ENCODE measurements around the gene PFKM.

The PFKM gene

DNA sequence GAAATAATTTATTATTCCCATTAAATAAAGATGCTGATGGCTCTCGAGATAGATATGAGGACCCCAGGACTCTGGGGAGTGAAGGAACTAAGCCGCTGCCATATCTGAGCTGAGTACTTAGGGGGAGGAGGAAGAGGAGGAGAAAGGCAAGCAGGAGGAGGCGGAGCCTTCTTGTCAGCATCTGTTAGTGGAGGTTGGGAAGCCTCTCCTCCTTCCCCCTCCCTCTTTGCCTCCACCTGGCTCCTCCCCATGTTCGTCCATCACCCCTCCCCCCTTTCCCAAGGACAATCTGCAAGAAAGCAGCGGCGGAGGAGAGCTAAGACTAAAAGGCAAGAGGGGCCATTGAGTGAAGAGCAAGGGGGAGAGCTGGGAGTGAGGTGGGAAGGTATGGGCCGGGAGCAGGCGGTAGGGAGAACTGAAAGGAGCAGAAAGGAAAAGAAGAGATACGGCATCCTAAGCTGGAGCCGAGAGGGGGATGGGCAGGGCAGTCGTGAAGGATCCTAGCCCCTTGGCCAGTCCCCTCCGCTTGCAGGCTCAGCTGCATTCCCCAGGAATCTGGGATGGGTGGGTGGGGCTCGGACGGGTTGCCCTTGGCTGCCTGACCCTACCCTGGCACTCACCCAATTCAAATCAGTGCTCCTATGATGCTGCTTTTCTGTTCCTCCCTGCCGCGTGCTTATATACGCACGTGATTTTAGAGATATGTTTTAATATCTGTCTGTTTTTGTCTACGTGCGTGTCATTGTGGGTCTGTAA lies at the start of gene PFKM:
Gene PFKM, plus strand, starts transcription at position 287 of the 756 bp plus-strand sequence. CDS start 3,411 bp downstream, outside the sequence.
- H3K27ac ChIP-seq (ENCODE audit: low read length): peak within 1 kb of the TSS; percentile 71
- H3K27me3 ChIP-seq (ENCODE audit: insufficient read depth, low read length): no peaks in the 10 kb centered on the region
- peaks cover 8% of the 10 kb centered on the region; the same call in 1 of the 2 replicates for H3K4me1 ChIP-seq (ENCODE audit: insufficient read depth, low read length)
- no peaks in the 10 kb centered on the region for H3K9me3 ChIP-seq (ENCODE audit: insufficient read depth, low read depth, low read length)
- peak within 1 kb of the TSS; percentile 89 for H3K4me3 ChIP-seq (ENCODE audit: low read length)
- peak within 1 kb of the TSS; percentile 84; the same call in 1 of the 2 replicates for H3K9ac ChIP-seq (ENCODE audit: low read depth, low read length)
- peaks cover 20% of the 10 kb centered on the region for H3K36me3 ChIP-seq (ENCODE audit: insufficient read depth, low read depth, low read length)

DNA sequence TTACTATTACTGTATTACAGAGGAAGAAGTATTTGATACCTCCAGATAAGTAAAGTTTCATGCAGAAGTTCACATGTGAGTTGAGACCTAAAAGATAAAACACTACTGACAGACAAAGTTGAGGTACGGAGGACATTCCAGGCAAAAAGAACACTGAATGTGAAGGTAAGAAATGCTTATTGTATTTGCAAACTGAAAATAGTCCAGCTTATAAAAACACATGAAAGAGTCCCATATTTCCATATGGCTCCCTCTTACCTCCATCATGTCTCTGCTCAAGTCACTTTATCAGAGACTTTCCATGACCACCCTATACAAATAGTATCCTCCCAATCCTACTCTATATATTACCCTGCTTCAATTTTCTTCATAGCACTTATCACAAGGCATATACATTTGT lies 49.1 kb upstream of the PFKM start:
- peaks cover 72% of the 10 kb centered on the region for H3K36me3 ChIP-seq (ENCODE audit: insufficient read depth, low read depth, low read length)

DNA sequence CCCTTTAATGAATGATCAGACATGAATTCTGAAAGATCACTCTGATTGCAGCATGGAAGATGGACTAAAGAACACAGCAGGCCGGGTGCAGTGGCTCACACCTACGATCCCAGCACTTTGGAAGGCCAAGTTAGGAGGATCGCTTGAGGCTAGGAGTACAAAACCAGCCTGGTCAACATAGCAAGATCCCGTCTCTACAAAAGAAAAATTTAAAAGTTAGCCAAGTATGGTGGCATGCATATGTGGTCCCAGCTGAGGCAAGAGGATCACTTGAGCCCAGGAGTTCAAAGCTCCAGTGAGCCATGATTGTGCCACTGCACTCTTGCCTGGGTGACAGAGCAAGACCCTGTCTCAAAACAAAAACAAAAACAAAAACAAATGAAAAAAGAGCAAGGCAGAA lies 48.4 kb upstream of the PFKM start:
- H3K4me3 ChIP-seq (ENCODE audit: low read length): no peak overlapping the region
- H3K9me3 ChIP-seq (ENCODE audit: insufficient read depth, low read depth, low read length): no peaks in the 10 kb centered on the region
- no peak overlapping the region for H3K27ac ChIP-seq (ENCODE audit: low read length)
- no peak overlapping the region for H3K9ac ChIP-seq (ENCODE audit: low read depth, low read length)
- no peaks in the 10 kb centered on the region for H3K27me3 ChIP-seq (ENCODE audit: insufficient read depth, low read length)
- no peaks in the 10 kb centered on the region for H3K4me1 ChIP-seq (ENCODE audit: insufficient read depth, low read length)
- H3K36me3 ChIP-seq (ENCODE audit: insufficient read depth, low read depth, low read length): peaks cover 65% of the 10 kb centered on the region

More for the DNA sequence above, 49.1 kb upstream of the PFKM start:
- no peak overlapping the region for H3K27ac ChIP-seq (ENCODE audit: low read length)
- H3K27me3 ChIP-seq (ENCODE audit: insufficient read depth, low read length): no peaks in the 10 kb centered on the region
- no peaks in the 10 kb centered on the region for H3K4me1 ChIP-seq (ENCODE audit: insufficient read depth, low read length)
- H3K4me3 ChIP-seq (ENCODE audit: low read length): no peak overlapping the region
- no peak overlapping the region for H3K9ac ChIP-seq (ENCODE audit: low read depth, low read length)
- H3K9me3 ChIP-seq (ENCODE audit: insufficient read depth, low read depth, low read length): no peaks in the 10 kb centered on the region

- H3K9me3 ChIP-seq (ENCODE audit: insufficient read depth, low read depth, low read length): no peaks in the 10 kb centered on the region
- no peaks in the 10 kb centered on the region for H3K4me1 ChIP-seq (ENCODE audit: insufficient read depth, low read length)
- H3K36me3 ChIP-seq (ENCODE audit: insufficient read depth, low read depth, low read length): peaks cover 55% of the 10 kb centered on the region
- H3K27ac ChIP-seq (ENCODE audit: low read length): no peak overlapping the region
- no peaks in the 10 kb centered on the region for H3K27me3 ChIP-seq (ENCODE audit: insufficient read depth, low read length)
- H3K4me3 ChIP-seq (ENCODE audit: low read length): no peak overlapping the region
- no peak overlapping the region for H3K9ac ChIP-seq (ENCODE audit: low read depth, low read length)
Observed at GRCh38 chr12:48071808-48072207, 47.4 kb upstream of the PFKM start.

- Histone ChIP-seq H3K4me1 (ENCODE audit: insufficient read depth, low read length) (no peaks in the 10 kb centered on the region), H3K9ac (ENCODE audit: low read depth, low read length) (no peak overlapping the region), H3K9me3 (ENCODE audit: insufficient read depth, low read depth, low read length) (no peaks in the 10 kb centered on the region), H3K27ac (ENCODE audit: low read length) (no peak overlapping the region), H3K36me3 (ENCODE audit: insufficient read depth, low read depth, low read length) (peaks cover 50% of the 10 kb centered on the region), H3K27me3 (ENCODE audit: insufficient read depth, low read length) (no peaks in the 10 kb centered on the region), H3K4me3 (ENCODE audit: low read length) (no peak overlapping the region)
Observed at GRCh38 chr12:48072266-48072665, 46.9 kb upstream of the PFKM start.

- no peak overlapping the region for H3K27ac ChIP-seq (ENCODE audit: low read length)
- H3K4me1 ChIP-seq (ENCODE audit: insufficient read depth, low read length): no peaks in the 10 kb centered on the region
- no peaks in the 10 kb centered on the region for H3K9me3 ChIP-seq (ENCODE audit: insufficient read depth, low read depth, low read length)
- H3K27me3 ChIP-seq (ENCODE audit: insufficient read depth, low read length): no peaks in the 10 kb centered on the region
- H3K9ac ChIP-seq (ENCODE audit: low read depth, low read length): no peak overlapping the region
- peaks cover 49% of the 10 kb centered on the region for H3K36me3 ChIP-seq (ENCODE audit: insufficient read depth, low read depth, low read length)
- H3K4me3 ChIP-seq (ENCODE audit: low read length): no peak overlapping the region
Observed at GRCh38 chr12:48074266-48074665, 44.9 kb upstream of the PFKM start.

DNA sequence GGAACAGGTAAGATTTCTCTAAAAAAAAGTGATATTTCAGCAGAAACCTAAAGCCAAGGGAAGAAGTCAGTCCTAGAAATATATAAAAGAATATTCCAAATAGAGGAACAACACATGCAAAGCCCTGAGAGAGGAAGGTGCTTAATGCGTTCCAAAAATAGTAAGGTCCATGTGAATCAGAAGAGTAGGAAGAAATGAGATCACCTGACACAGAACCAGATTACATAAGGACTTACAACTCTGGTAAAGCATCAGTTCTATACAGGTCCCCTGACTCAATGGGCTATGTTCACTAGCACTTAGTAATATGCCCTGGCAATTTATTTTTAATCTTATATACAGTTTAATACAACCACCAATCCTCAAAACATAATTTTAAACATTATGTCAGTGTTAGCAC lies 43.3 kb upstream of the PFKM start:
- Histone ChIP-seq H3K9ac (ENCODE audit: low read depth, low read length) (no peak overlapping the region), H3K4me3 (ENCODE audit: low read length) (no peak overlapping the region), H3K36me3 (ENCODE audit: insufficient read depth, low read depth, low read length) (peaks cover 41% of the 10 kb centered on the region), H3K4me1 (ENCODE audit: insufficient read depth, low read length) (no peaks in the 10 kb centered on the region), H3K9me3 (ENCODE audit: insufficient read depth, low read depth, low read length) (no peaks in the 10 kb centered on the region), H3K27ac (ENCODE audit: low read length) (no peak overlapping the region), H3K27me3 (ENCODE audit: insufficient read depth, low read length) (no peaks in the 10 kb centered on the region)

- Histone ChIP-seq H3K27ac (ENCODE audit: low read length) (no peak overlapping the region), H3K4me3 (ENCODE audit: low read length) (no peak overlapping the region), H3K4me1 (ENCODE audit: insufficient read depth, low read length) (no peaks in the 10 kb centered on the region), H3K36me3 (ENCODE audit: insufficient read depth, low read depth, low read length) (peaks cover 42% of the 10 kb centered on the region), H3K9me3 (ENCODE audit: insufficient read depth, low read depth, low read length) (no peaks in the 10 kb centered on the region), H3K9ac (ENCODE audit: low read depth, low read length) (no peak overlapping the region), H3K27me3 (ENCODE audit: insufficient read depth, low read length) (no peaks in the 10 kb centered on the region)
Observed at GRCh38 chr12:48077111-48077510, 42.1 kb upstream of the PFKM start.

DNA sequence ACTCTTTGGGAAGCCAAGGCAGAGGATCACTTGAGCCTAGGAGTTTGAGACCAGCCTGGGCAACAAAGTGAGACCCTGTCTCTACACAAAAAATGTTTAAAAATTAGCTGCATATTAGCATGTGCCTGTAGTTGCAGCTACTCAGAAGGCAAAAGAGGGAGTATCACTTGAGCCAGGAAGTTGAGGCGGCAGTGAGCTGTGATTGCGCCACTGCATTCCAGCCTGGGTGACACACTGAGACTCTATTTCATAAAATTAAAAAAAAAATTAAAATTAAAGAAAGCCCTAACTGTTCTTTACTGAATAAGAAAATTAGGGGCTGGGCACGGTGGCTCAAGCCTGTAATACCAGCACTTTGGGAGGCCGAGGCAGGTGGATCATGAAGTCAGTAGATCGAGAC lies 40.3 kb upstream of the PFKM start:
- no peaks in the 10 kb centered on the region for H3K9me3 ChIP-seq (ENCODE audit: insufficient read depth, low read depth, low read length)
- H3K9ac ChIP-seq (ENCODE audit: low read depth, low read length): no peak overlapping the region
- H3K4me1 ChIP-seq (ENCODE audit: insufficient read depth, low read length): no peaks in the 10 kb centered on the region
- no peak overlapping the region for H3K27ac ChIP-seq (ENCODE audit: low read length)
- H3K4me3 ChIP-seq (ENCODE audit: low read length): no peak overlapping the region
- no peaks in the 10 kb centered on the region for H3K27me3 ChIP-seq (ENCODE audit: insufficient read depth, low read length)
- peaks cover 42% of the 10 kb centered on the region for H3K36me3 ChIP-seq (ENCODE audit: insufficient read depth, low read depth, low read length)

GRCh38 chr12:48080285-48080684 lies 38.9 kb upstream of the PFKM start:
- H3K27ac ChIP-seq (ENCODE audit: low read length): no peak overlapping the region
- no peaks in the 10 kb centered on the region for H3K27me3 ChIP-seq (ENCODE audit: insufficient read depth, low read length)
- no peaks in the 10 kb centered on the region for H3K9me3 ChIP-seq (ENCODE audit: insufficient read depth, low read depth, low read length)
- peaks cover 40% of the 10 kb centered on the region for H3K36me3 ChIP-seq (ENCODE audit: insufficient read depth, low read depth, low read length)
- H3K4me1 ChIP-seq (ENCODE audit: insufficient read depth, low read length): no peaks in the 10 kb centered on the region
- H3K9ac ChIP-seq (ENCODE audit: low read depth, low read length): no peak overlapping the region
- no peak overlapping the region for H3K4me3 ChIP-seq (ENCODE audit: low read length)

GRCh38 chr12:48080821-48081220 lies 38.3 kb upstream of the PFKM start:
- H3K36me3 ChIP-seq (ENCODE audit: insufficient read depth, low read depth, low read length): peaks cover 45% of the 10 kb centered on the region
- H3K9ac ChIP-seq (ENCODE audit: low read depth, low read length): no peak overlapping the region
- H3K27me3 ChIP-seq (ENCODE audit: insufficient read depth, low read length): no peaks in the 10 kb centered on the region
- no peak overlapping the region for H3K27ac ChIP-seq (ENCODE audit: low read length)
- no peaks in the 10 kb centered on the region for H3K4me1 ChIP-seq (ENCODE audit: insufficient read depth, low read length)
- no peaks in the 10 kb centered on the region for H3K9me3 ChIP-seq (ENCODE audit: insufficient read depth, low read depth, low read length)
- H3K4me3 ChIP-seq (ENCODE audit: low read length): no peak overlapping the region

- Histone ChIP-seq H3K9ac (ENCODE audit: low read depth, low read length) (no peak overlapping the region), H3K4me1 (ENCODE audit: insufficient read depth, low read length) (no peaks in the 10 kb centered on the region), H3K4me3 (ENCODE audit: low read length) (no peak overlapping the region), H3K27me3 (ENCODE audit: insufficient read depth, low read length) (no peaks in the 10 kb centered on the region), H3K36me3 (ENCODE audit: insufficient read depth, low read depth, low read length) (peaks cover 76% of the 10 kb centered on the region), H3K9me3 (ENCODE audit: insufficient read depth, low read depth, low read length) (no peaks in the 10 kb centered on the region), H3K27ac (ENCODE audit: low read length) (no peak overlapping the region)
Observed at GRCh38 chr12:48084066-48084465, 35.1 kb upstream of the PFKM start.
